HUDEP-2 (cell line): Measurements from ENCODE around the gene BCAR3.
"Not testable (repeated sequence)": the region's sequence is repeated elsewhere in the genome, so short reads cannot be mapped to it uniquely, and the experiment has no call there.

Experiments used
- DNase-seq, 76 experiments: peaks; one replicate each; lab custom pipeline; 2025; ENCODE audit not compliant: unreplicated experiment in 76 of 76; lab: John Stamatoyannopoulos, UW

BCAR3 gene

DNA sequence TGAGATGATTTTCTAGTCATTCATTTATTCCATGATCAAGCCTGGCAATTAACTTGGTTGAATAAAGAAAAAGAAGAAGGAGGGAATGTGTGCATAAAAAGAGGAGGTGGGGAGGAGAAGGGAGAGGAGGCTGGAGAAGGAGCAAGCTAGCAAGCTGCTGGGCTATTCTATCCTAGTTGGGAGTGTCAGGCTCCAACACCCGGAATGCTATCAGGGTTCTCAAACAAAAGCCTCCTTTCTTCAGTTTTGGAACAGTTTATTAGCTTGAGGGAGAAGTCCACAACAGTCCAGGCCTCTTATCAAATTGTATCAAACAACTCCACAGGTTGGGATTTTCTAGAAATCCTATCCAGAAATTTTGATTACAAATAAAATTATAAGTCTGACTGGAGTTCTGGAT is 80.0 kb downstream of the BCAR3 start:
- no peak for DNase-seq

DNA sequence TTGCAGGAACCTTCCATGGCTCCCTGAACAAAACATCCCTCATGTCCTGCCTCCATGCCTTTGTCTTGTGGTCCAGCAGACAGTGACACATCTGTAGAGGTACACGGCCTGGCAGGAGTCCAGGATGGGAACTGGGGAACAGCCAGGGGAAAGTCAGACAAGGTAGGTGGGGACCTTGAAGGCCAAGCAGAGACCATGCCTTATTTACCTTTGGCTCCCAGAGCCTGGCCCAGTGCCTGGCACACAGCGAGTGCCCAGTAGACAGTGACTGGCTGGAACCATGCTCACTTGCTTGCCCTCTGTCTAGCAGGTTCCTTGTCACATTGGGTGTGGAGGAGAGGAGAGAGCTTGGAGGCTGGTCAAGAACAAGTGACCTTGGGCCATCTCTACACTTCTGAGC is 81.0 kb downstream of the BCAR3 start:
- no peak for DNase-seq

DNA sequence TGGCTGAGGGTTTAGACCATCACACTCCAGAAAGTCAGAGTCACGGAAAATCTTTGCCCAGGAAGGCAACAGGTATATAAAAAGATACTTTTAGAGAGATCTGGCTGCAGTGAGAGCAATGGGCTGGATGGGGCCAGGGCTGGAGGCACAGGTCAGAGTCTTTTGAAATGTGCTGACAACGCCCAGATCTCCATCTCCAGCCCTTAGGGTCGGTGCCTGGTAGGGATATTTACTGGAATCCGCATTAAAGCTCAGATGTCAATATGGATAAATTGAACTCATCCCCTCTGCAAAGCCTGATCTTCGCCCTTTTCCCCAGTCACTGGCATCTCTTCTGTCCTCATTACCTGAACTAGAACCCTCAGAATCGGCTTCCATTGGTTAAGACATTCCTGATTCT is 82.2 kb downstream of the BCAR3 start:
- DNase-seq: no peak

DNA sequence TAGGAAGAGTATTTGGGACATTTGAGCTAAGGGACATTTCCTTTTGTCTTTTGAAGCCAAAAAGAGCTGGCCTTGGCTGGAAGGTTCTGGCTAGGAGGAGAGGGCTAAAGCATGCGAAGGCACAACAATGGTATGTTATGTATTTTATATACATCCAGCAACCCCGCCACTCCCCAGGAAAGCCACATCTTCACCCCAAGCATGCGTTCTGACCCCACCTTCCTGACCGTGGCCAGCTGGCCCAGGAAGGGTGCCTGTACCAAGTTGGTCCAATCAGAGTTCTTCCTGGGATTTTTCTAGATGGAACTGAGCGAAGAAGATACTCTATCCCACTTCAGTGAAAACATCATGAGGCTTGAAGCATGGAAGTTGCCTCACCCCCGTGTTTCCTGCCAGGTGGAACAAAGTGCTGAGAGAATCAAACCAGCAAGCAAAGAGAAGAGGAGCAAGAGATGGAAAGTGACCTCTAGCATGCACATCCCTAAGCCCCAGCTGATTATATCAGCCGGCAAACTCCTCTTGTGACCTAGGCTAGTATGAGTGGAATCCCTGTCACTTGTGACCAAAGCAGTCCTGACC is 82.7 kb downstream of the BCAR3 start:
- DNase-seq: no peak

DNA sequence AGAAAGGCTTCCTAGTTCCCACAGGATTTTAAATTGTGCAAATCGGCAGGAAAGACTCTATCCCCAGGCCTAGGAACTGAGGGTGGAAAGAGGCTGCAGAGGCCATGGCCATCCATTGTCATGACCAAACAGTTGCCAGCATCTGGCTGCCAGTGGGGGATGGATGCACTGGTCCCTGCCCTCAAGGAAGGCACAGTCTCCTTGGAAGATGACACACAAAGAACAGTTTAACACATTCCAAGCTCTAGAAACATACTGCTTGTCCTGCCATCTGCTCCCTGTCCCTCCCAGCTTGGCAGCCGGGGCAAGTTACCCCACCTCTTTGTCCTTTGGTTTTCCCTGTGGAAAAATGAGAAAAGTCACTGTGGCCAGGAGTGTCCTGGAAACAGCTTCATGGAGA is 83.2 kb downstream of the BCAR3 start:
- DNase-seq: no peak

DNA sequence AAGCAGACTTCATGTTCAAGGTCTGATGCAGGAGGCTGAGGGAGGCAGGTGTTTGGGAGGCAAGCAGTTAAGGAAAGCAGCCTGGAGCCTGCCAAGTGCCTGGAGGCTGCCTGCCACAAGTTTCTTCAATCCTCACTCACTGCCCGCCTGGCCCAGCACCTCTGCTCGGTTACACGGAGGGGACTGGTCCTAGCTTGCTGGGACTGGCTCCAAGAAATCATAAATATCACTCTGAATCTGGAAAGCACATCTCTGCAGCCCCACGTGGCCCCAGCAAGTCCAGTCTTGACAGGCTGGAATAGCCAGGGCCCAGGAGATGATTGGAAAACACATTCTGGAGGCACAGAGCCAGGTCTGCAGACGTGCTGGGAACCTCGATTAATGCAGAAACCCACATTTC is 83.9 kb downstream of the BCAR3 start:
- DNase-seq: no peak

DNA sequence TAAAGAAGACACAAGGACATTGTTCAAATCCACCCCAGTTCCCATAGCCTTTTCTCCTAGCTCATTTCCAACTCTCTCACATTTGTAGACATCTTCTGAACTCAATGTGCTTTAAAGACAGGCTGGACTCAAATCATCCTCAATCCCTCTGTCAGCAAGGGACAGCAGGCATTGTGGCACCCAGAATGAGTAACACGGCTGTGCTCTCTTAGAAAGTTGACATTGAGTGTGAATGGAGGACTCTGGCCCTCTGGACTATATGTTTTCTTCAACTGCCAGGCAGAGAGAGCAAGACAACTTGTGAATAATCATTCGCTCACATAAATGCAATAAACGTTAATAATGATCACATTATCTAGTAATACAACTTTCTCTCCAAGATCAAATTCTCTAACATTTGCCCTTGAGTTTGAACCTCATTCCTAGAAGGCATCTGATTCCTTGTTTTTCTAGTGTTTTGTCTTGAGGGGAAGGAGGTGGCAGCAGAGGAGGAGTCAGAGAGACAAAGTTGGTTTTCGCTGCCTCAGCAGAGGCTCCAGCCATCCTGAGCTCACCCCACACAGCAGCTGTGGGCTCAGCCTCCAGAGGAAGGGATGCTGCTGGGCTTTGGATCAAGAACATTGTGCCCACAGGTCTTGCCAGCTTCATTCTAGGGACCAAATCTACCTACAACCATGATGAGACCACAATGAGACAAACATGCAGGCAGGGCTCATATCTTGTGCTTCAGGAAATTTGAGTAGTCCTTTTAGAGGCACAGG is 85.1 kb downstream of the BCAR3 start:
- DNase-seq: no peak

DNA sequence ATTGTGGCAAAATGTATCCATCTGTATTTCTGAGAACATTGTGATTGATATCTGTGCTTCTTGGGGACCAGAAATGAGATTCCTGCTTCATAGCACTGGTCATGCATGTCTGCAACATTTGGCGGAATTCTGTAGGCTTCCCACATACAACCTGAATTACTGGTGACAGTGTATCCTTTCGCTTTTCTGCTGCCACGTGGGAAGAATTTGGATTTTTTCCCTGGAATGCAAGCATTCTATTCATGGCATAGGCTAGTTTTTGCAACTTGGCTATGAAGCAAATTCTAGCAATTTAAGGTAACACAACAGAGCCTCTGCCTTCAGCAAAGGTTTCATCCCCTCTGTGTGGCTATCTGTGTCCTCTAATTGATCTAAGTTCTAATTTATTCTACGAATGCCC is 85.9 kb downstream of the BCAR3 start:
- no peak for DNase-seq

DNA sequence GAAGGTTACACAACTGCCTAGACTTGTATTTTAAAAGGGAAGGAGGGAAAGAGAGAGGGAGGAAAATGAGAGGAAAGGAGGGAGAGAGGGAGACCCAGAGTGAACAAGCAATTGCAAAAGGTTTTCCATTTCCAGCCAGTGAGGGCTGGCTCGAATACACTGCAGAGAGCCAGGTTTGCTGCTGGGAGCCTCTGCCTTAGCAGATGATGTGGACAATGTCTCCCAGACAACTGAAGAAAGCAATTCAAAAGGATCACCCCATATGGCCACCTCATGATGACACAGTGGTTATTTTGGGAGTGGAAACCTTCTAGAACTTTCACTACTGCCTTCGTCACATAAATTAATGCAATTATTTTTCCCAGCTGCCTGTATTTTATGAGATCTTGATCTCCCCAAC is 86.4 kb downstream of the BCAR3 start:
- DNase-seq: no peak

DNA sequence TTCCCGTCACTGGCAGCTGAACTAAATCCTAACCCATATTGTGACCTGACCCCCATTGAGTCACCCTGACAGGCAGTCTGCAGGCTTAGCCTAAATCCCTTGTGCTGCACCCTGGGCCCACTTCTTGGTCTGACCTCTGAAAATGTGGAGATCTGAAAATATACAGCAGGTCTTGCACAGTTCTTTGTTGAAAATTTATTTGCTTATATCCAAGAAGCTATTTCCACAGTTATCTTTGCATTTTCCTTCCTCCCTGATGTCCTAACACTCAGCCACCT is 87.1 kb downstream of the BCAR3 start:
- no peak for DNase-seq

DNA sequence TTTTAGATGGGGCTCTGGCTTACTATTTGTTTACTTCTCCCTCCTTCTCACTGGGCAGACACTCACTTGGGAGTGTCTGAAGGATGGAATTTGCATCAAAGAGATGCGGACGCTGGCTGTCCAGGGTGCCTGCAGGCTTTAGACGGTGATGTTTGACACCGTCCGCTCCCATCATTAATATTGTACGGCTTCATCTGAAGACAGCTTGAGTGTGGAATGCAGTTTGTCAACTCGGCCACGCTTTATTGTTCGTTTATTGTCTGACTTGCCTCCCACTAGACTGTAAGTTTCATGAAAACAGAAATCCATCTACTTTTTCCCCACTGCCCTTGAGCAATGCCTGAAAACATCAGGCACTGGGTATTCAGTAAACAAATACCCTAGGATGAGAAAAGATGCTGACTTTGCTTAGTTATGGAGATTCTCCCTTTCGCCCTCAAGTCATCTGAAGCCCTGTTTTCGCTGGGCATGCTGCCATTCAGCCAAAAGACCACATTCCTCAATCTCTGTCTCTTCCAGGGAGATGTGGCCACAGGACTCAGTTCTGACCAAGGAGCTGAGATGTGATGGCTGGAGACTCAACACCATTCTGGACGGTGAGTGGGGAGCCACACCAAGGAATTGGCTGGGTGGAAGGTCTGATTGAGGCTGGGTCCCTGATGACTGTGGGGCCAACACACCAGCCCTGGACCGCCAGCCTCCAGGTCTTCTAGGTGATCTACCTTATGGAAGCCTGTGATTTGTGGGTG is 87.6 kb downstream of the BCAR3 start:
- DNase-seq: no peak

DNA sequence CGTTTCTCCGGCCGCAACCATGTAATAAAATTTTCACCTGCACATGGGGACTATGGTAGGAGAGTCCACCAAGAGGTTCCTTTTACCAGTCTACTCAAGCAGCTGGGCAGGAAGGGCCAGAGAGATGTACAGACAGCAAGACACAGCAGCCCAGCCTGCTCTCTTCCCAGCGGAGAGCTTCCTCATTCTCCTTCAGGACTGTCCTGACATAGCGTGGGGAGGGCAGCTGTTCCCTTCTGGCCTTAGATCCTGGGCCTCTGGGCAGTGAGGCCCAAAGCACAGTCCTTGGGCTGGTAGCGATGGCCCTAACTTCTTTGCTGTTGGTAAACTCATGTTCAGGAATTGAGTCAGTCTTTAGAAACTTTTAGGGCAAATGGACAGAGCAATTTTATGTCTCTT is 89.1 kb downstream of the BCAR3 start:
- DNase-seq: no peak

DNA sequence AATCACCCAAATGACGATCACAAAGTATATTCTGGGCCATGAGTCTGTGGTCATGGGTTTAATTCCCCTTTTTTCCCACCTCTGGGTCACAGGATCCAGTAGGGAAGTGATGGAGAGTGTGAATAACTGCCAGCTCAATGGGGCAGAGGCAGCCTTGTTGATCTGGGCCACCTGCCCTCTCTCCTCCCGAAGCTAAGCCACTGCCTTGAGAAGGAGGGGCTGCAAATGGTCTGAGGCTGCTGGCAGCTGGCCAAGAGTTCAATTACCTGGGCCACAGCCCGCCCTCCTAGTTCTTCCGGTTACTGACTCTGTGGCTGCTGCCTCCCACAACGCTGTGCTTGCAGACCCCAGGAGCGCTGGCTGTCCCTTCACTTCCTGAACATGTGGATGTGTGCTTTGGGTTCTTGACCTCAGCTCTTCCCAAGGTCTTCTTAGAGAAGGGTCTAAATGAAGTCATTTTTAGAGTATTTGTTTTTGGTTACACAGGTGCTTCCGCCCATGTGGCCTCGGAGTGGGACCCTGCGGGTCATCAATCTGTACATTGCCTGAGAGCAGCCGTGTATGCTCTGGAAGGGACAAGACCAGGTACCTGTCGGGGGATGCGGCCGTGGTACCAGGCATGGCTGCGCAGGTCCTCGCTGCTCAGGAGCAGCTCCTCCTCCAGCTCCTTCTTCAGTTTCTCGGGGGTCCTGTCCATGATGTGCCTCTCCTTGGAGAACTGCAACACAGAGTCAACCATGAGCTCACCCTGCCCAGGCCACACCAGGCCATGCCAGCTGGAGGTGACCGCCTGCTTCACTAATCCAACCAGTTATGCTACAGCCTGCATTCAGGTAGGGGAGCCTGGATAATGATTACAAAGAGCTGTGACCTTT is 89.7 kb downstream of the BCAR3 start:
- DNase-seq: no peak

DNA sequence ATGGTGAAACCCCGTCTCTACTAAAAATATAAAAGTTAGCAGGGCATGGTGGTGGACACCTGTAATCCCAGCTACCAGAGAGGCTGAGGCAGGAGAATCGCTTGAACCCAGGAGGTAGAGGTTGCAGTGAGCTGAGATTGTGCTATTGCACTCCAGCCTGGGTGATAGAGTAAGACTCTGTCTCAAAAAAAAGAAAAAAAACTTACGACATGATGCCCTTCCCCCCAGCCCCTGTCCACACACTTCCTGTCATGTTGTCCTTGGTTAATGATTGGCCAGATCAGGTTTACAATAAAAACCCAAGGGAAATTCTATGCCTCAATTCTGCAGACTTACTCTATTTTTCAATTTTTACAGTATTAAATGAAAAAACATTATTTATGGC is 90.4 kb downstream of the BCAR3 start:
- not testable (repeated sequence) for DNase-seq

DNA sequence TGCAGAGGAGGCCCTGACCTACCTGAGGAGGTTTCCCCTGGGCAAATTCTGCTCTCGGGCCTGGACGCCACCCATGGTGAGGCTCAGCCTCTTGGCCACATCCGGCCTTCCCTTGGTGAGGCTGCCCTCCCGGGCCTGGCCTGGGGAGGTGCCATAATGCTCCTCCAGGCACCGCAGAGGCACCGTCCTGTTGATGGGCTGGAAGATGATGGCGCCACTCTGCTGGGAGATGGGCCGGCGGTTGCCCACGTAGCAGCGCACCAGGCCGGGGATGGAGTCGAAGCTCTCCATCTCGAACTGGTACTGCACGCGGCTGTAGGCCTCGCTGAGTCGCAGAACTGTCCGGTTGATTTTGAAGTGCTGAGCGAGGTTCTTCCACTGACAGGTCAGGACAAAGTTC is 92.7 kb downstream of the BCAR3 start:
- DNase-seq: no peak

DNA sequence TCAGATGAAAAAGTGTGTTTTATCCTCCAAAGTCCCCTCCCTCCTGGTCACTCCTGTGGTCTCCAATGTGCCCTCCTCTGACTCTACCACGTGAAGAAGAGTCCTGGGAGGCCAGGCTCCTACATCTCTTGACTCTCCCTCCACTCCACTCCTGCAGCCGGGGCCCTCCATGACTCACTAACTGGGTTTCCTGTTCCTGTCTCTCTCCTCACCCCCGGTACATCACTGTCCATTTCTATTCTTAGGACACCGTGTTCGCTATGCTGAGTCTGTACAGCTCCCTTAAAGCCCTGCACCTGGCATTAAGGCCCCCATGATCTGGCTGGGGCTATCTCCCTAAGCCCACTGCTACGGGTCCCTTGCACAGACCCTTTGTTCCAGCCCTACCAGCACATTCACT is 93.4 kb downstream of the BCAR3 start:
- DNase-seq: no peak

DNA sequence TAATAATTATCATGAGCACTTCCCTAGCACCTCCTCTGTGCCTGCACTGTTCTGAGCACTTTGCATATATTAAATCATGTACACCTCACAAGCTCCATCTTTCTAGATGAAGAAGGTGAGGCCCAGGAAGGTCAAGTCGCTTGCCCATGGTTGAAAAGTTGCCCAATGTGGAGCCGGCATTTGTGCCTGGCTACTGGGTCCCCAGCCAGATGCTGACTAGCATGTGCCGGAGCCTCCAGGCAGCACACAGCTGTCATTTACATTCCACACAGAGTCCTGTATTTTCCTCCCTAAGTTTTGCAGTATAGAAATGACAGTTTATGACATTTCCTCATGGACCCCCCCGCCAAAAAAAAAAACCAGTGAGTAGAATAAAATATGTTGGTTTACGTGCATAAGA is 94.3 kb downstream of the BCAR3 start:
- DNase-seq: no peak

DNA sequence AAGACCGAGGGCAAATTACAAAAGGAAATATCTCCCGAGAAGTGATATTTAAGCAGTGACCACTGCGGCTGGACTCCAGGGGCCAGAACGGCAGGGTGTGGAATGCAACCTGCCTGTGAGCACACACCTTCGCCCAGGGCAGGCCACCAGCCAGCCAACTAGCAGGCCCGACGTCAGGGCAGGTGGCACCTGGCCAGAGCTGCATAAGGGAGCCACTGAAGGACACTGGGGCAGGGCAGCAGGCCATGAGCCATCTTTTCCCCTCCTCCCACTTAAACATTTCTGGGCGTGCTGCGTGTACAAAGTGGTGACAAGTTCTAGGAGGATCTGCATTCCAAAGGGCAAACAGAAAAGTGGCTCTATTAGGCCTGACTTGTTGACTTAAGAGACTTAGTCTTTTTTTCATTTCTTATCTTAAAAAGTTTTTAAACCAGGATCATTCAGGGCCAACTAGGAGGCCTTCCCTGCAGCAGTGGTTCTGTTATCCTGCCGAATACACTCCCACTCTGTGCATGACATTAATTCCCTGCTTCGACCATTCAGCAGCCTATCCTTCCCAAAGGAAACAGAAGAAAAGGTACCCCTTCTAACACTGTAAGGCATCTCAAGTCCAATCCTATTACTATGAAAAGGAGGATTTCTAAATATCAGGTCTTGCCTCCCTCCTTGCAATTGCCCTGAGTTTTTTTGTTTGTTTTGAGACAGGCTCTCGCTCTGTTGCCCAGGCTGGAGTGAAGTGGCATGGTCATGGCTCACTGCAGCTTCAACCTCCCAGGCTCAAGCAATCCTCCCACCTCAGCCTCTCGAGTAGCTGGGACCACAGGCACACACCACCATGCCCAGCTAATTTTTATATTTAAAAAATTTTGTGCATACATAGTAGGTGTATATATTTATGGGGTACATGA is 96.3 kb downstream of the BCAR3 start:
- peak in 2 of 76 experiments; percentile 33 for DNase-seq

DNA sequence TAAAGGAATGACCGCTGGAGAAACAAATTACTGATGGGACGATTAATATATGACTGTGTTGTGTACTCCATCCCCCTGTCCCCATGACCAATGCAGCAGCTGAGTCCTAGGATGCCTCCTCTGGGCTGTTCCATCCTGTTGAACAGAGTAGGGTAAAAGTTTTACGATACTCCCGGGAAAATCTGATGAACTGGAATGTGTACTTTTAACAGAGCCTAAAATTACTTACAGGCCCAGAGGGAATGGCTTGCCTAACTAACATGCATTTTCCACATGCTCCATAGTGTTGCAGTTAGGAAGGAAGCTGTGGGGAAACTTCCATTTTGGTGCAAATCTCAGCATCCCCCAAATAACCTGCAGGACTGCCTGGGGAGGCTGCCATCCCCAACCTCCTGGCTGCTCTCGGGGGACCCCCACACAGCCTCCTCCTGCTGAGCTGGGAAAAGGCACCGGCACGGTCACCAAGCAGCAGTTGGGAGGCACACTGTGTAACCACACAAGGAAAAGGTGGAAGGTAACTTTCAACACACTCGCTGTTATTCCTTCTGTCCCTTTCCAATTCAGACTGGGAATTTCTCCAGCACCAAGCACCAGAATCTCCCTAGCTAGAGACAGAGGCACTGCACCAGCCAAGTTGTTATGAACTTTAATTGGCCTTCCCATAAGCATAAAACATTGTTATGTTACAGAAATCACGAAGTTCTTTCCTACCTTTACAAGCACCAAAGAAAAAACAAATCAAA is 97.2 kb downstream of the BCAR3 start:
- DNase-seq: no peak
